ENCODE measurements around the gene KIAA0825.

DNA sequence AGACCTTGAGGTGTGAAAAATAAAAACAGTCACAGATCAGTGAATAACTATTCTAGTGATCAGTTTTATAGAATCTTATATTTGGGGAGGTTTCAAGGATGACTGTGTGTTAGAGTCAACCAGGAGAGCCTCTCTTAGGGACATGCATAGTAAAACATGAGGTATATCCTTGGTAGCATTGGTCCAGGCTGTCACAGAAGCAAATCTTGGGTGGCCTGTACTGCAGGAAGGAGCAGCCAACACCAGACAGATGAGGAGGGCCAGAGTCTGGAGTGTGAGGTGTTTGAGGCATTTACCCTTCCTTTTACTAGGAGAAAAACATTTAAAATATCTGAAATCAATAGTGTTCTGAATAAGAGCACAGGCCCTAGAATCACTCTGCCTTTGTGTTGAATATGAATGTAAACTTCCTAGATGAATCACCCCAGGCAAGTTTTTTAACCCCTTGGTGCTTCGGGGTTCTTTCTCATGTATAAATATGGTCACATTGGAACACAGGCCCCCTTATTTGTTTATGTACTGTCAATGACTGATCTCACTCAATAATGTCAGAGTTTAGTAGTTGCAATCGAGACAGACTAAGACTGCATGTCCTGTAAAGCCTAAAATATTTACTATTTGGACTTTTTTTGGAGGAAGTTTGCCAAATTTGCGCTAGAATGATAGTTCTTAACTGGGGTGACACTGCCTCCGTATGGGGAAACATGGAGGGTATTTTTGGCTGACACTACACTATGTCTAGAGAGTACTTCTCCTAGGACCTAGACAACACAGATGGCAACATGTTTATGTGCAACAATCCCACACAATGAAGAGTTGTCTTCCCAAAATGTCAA, 460.5 kb downstream of the KIAA0825 start:
- TF ChIP-seq, protein P1, sequence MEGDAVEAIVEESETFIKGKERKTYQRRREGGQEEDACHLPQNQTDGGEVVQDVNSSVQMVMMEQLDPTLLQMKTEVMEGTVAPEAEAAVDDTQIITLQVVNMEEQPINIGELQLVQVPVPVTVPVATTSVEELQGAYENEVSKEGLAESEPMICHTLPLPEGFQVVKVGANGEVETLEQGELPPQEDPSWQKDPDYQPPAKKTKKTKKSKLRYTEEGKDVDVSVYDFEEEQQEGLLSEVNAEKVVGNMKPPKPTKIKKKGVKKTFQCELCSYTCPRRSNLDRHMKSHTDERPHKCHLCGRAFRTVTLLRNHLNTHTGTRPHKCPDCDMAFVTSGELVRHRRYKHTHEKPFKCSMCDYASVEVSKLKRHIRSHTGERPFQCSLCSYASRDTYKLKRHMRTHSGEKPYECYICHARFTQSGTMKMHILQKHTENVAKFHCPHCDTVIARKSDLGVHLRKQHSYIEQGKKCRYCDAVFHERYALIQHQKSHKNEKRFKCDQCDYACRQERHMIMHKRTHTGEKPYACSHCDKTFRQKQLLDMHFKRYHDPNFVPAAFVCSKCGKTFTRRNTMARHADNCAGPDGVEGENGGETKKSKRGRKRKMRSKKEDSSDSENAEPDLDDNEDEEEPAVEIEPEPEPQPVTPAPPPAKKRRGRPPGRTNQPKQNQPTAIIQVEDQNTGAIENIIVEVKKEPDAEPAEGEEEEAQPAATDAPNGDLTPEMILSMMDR (conservative IDR thresholded peaks at IDR 0.05; ENCODE audit: low read length), result 0 out of 2 replicates have a peak, but pooled peaks have one; percentile 16
- no peak for TF ChIP-seq EZH2phosphoT487 (IDR thresholded peaks at IDR 0.05; ENCODE audit: borderline replicate concordance, low read depth, low read length)
